Kidney epithelial cell (primary cell): Measurements from ENCODE around the gene CPLX1. TPM values are rescaled to one million over a fixed set of nuclear protein-coding genes. Genes with fewer than 3 reads are reported as not detected.

Source experiments
- DNase-seq: peaks from one replicate; pipeline ENCODE4 v3.0.0-alpha.2; 2010; ENCODE audit warnings: low read depth
- H3K27me3 ChIP-seq: 2 replicates; pipeline ENCODE4 v1.6.0; 2011; ENCODE audit warnings: low read length; ENCODE audit not compliant: control insufficient read depth, insufficient read depth
- H3K36me3 ChIP-seq: 2 replicates; pipeline ENCODE4 v1.5.1; 2011; ENCODE audit warnings: low read length; ENCODE audit not compliant: control insufficient read depth, insufficient read depth
- H3K4me3 ChIP-seq: 2 replicates; pipeline ENCODE4 v1.5.1; 2011; ENCODE audit warnings: low read depth, mild to moderate bottlenecking, control low read depth, low read length
- total RNA-seq: library from RNA; depleted of rRNA; stranded (reverse); fragments of >200 nt; gene quantifications from 2 replicates; pipeline ENCODE4 v1.2.3, GENCODE V29; 2015
- TF ChIP-seq, protein P1 (sequence below): IDR thresholded peaks from 2 replicates; pipeline ENCODE4 v1.5.1; 2011; ENCODE audit warnings: mild to moderate bottlenecking, moderate library complexity, low read length, control low read depth, inconsistent platforms; ENCODE audit not compliant: insufficient read depth, poor library complexity, severe bottlenecking

CPLX1 gene
- total RNA-seq, 1 donor from 2014 or later: 0.17 TPM

DNA sequence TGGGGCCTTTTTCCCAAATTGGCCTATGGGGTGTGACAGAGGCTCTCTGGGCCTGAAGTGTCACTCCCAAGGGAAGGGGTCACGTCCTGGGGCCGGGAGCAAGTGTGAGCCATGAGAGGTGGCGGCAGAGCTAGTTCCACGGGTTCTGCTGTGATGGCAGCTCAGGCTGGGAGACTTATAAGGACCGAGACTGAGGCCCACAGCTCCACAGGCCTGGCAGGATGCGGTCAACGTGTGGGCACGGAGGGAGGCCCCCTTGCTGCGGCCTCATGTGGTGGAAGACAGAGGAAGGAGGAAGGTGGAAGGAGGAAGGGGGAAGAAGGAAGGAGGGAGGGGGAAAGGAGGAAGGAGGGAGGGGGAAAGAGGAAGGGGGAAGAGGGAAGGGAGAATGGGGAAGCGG, 7.2 kb upstream of the CPLX1 start:
- Histone ChIP-seq H3K36me3 (no peaks in the 10 kb centered on the region), H3K4me3 (no peak overlapping the region), H3K27me3 (peaks cover 45% of the 10 kb centered on the region)
- TF ChIP-seq, protein P1, sequence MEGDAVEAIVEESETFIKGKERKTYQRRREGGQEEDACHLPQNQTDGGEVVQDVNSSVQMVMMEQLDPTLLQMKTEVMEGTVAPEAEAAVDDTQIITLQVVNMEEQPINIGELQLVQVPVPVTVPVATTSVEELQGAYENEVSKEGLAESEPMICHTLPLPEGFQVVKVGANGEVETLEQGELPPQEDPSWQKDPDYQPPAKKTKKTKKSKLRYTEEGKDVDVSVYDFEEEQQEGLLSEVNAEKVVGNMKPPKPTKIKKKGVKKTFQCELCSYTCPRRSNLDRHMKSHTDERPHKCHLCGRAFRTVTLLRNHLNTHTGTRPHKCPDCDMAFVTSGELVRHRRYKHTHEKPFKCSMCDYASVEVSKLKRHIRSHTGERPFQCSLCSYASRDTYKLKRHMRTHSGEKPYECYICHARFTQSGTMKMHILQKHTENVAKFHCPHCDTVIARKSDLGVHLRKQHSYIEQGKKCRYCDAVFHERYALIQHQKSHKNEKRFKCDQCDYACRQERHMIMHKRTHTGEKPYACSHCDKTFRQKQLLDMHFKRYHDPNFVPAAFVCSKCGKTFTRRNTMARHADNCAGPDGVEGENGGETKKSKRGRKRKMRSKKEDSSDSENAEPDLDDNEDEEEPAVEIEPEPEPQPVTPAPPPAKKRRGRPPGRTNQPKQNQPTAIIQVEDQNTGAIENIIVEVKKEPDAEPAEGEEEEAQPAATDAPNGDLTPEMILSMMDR: no peak
- DNase-seq: no peak

DNA sequence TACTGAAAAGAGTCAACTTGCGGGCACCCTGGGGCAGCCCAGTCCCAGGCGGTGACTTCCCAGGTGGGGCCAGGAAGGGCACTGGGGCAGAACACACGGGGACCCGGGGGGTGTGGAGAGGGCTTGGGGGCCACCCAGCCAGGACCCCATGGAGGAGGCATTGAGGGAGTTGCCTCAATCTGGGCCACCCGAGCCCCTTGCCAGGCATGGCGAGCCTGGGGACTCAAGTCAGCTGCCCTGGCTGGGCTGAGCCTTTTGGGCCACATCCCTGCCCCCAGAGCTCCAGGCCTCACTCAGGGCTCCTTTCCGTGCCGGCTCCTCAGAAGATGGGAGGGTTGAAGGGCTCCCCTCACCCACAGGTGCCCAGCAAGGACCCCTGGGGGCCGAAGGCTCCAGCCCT, 6.6 kb upstream of the CPLX1 start:
- TF ChIP-seq, protein P1: no peak
- no peaks in the 10 kb centered on the region for H3K36me3 ChIP-seq
- no peak overlapping the region for H3K4me3 ChIP-seq
- no peak for DNase-seq
- H3K27me3 ChIP-seq: peaks cover 51% of the 10 kb centered on the region

DNA sequence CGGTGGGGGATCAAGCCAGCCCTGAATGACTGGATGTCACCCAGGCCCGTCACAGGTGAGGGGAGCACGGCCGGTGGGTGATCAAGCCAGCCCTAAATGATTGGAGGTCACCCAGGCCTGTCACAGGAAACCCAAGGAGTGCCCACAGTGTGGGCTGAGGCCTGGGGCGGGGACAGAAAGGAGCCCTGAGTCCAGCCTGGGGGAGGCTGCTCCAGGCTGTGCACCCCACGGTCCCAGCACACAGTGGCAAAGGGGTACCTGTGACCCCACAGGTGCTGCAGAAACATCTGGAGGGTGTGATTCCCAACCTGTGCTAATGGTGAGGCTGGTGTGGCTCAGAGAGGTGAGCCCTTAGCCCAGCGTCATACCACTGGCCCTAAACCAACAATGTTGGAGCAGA, 6.2 kb upstream of the CPLX1 start:
- H3K4me3 ChIP-seq: no peak overlapping the region
- H3K36me3 ChIP-seq: no peaks in the 10 kb centered on the region
- H3K27me3 ChIP-seq: peaks cover 56% of the 10 kb centered on the region
- DNase-seq: no peak
- TF ChIP-seq, protein P1: no peak

- Histone ChIP-seq H3K4me3 (no peak overlapping the region), H3K36me3 (no peaks in the 10 kb centered on the region), H3K27me3 (peaks cover 62% of the 10 kb centered on the region)
- no peak for DNase-seq
- TF ChIP-seq, protein P1: no peak
Measured at GRCh38 chr4:831483-831805, 5.5 kb upstream of the CPLX1 start.

DNA sequence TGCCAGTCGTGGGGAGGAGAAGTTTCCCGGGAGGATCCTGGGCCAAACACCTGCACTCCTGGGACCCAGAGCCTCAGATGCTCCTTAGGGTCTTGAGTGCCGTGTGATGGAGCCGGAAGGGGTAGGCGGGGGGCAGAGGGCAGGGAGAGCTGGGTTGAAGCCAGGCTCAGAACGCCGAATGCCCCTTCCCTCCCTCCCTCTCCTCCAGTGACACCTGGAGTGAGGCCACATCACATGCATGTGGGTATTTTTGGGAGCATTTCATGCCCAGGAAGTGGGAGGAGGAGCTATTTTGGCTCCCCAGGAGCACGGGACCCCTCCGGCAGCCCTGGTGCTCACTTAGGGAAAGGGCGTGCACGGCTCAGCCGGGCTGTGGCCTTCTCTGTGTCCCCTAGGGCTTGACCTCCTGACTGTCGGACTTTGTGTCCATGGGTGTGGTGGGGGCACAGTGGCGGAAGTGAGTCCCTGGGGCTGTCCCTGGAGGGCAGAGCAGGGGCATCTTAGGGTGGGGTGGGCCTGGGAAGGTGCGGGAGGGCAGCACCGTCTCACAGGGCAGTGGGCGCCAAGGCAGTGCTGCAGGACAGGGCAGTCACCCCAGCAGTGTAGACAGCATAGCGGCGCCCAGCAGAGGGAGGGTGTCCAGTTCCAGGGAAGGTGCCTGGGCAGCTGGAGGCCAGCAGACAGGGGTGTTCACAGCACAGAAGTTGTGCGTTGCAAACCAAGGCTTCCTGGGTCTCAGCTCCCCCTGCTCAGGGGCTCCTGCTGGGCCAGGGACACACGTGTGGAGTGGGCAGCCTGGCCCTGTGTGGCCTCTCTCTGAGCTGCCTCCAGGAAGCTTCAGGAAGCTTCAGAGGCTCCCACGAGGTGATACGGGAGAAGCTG, 4.9 kb upstream of the CPLX1 start:
- H3K36me3 ChIP-seq: no peaks in the 10 kb centered on the region
- H3K27me3 ChIP-seq: peaks cover 62% of the 10 kb centered on the region
- no peak overlapping the region for H3K4me3 ChIP-seq
- TF ChIP-seq, protein P1: no peak
- DNase-seq: no peak
